Globus pallidus (tissue), 1 donor: ENCODE measurements around the gene PDILT.

Experiments
- DNase-seq: peaks from one replicate; pipeline ENCODE4 v3.0.0-alpha.2; 2015; ENCODE audit warnings: low spot score

PDILT gene

GRCh38 chr16:20402651-20403050 is 1.9 kb downstream of the PDILT start:
- no peak for DNase-seq

GRCh38 chr16:20401475-20402016 is 3.0 kb downstream of the PDILT start:
- no peak for DNase-seq

- DNase-seq: no peak
These were observed 3.5 kb downstream of the PDILT start for GRCh38 chr16:20401066-20401465.

GRCh38 chr16:20399185-20399584 is 5.4 kb downstream of the PDILT start:
- DNase-seq: no peak

GRCh38 chr16:20398603-20399002 is 5.9 kb downstream of the PDILT start:
- DNase-seq: no peak

GRCh38 chr16:20397468-20398074 is 7.0 kb downstream of the PDILT start:
- no peak for DNase-seq

- DNase-seq: no peak
These were observed 7.6 kb downstream of the PDILT start for GRCh38 chr16:20396846-20397467.

- DNase-seq: no peak
These were observed 8.6 kb downstream of the PDILT start for GRCh38 chr16:20395946-20396345.

GRCh38 chr16:20393801-20394577 is 10.5 kb downstream of the PDILT start:
- DNase-seq: no peak

- no peak for DNase-seq
These were observed 13.5 kb downstream of the PDILT start for GRCh38 chr16:20391045-20391444.

- no peak for DNase-seq
These were observed 15.7 kb downstream of the PDILT start for GRCh38 chr16:20388854-20389253.

- no peak for DNase-seq
These were observed 16.6 kb downstream of the PDILT start for GRCh38 chr16:20387978-20388377.

GRCh38 chr16:20385844-20386832 is 18.4 kb downstream of the PDILT start:
- peak; percentile 64 for DNase-seq

GRCh38 chr16:20383106-20384029 is 21.2 kb downstream of the PDILT start:
- peak; percentile 52 for DNase-seq

GRCh38 chr16:20382202-20382948 is 22.2 kb downstream of the PDILT start:
- DNase-seq: no peak

GRCh38 chr16:20380782-20381181 is 23.8 kb downstream of the PDILT start:
- DNase-seq: no peak

GRCh38 chr16:20377181-20377580 is 27.4 kb downstream of the PDILT start:
- DNase-seq: no peak

- no peak for DNase-seq
These were observed 31.8 kb downstream of the PDILT start for GRCh38 chr16:20372701-20373100.

- no peak for DNase-seq
These were observed 35.0 kb downstream of the PDILT start for GRCh38 chr16:20369452-20370054.
